ENCODE measurements around the gene DIABLO.

DIABLO gene

DNA sequence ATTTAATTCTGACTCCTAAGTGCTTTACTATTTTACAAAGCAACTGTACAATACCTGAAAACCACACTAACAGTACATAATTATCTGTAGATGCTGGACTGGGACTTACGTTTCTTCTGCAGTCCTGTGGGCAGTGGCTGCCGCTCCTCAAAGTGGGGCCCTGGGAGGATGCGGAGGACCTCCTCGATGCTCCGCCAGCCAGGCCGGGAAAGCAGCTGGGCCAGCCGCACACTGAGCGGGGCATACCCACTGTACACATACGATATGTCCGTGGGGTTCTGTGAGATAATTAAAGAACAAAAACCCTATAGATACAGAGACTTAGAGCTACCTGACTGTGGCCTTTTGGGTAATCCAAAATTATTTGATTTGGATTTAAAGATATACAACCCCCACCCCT lies 6.8 kb upstream of the DIABLO start:
- no peaks in the 10 kb centered on the region for H3K9me2 ChIP-seq (replicated peaks; ENCODE audit: insufficient read depth, low read length)
- H3K4me3 ChIP-seq (ENCODE audit: insufficient read depth, low read length, poor library complexity, severe bottlenecking): no peak overlapping the region
- no peaks in the 10 kb centered on the region for H3K9me3 ChIP-seq (ENCODE audit: insufficient read depth, low read length)
- H3K27me3 ChIP-seq (ENCODE audit: low read length): no peaks in the 10 kb centered on the region
- no peak for TF ChIP-seq EZH2phosphoT487 (conservative IDR thresholded peaks at IDR 0.05; ENCODE audit: low read length)
- TF ChIP-seq, protein P1, sequence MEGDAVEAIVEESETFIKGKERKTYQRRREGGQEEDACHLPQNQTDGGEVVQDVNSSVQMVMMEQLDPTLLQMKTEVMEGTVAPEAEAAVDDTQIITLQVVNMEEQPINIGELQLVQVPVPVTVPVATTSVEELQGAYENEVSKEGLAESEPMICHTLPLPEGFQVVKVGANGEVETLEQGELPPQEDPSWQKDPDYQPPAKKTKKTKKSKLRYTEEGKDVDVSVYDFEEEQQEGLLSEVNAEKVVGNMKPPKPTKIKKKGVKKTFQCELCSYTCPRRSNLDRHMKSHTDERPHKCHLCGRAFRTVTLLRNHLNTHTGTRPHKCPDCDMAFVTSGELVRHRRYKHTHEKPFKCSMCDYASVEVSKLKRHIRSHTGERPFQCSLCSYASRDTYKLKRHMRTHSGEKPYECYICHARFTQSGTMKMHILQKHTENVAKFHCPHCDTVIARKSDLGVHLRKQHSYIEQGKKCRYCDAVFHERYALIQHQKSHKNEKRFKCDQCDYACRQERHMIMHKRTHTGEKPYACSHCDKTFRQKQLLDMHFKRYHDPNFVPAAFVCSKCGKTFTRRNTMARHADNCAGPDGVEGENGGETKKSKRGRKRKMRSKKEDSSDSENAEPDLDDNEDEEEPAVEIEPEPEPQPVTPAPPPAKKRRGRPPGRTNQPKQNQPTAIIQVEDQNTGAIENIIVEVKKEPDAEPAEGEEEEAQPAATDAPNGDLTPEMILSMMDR (IDR thresholded peaks at IDR 0.05; ENCODE audit: insufficient read depth, low read length, poor library complexity, severe bottlenecking): no peak
- H2AFZ ChIP-seq (ENCODE audit: low read depth, low read length, severe bottlenecking): no peak overlapping the region
- H3F3A ChIP-seq (ENCODE audit: insufficient read depth): peaks cover 3% of the 10 kb centered on the region; the same call in 1 of the 2 replicates
- H3K36me3 ChIP-seq (ENCODE audit: low read length): peaks cover 2% of the 10 kb centered on the region; the same call in 1 of the 2 replicates
- H3K4me2 ChIP-seq (ENCODE audit: low read depth, low read length, poor library complexity, severe bottlenecking): no peak overlapping the region
- no peak overlapping the region for H3K9ac ChIP-seq (ENCODE audit: low read length)
- H3K27ac ChIP-seq (ENCODE audit: low read depth, low read length): no peak overlapping the region
- H4K20me1 ChIP-seq (ENCODE audit: low read depth, low read length): no peaks in the 10 kb centered on the region
- H3K79me2 ChIP-seq (ENCODE audit: insufficient read depth, low read length): no peaks in the 10 kb centered on the region

DNA sequence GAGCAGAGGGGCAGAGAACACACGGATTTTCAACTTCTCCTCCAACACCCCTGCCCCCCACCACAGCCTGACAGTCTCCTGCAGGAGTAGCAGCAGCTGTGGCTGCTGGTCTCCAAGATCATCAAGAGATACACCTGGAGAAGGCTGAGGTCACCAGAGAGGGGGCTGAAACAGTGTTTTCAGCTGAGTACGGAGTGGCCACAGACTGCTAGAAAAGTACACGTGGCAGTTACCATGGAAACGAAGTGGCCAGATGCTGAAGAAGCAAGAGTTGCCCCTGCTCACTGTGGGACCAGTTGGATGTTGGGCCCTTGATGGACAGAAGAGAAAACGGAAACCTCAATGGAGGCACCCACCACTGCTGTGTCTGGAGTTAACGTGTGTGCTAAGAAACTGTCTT lies 4.9 kb upstream of the DIABLO start:
- no peak overlapping the region for H3K9ac ChIP-seq (ENCODE audit: low read length)
- H3K9me2 ChIP-seq (replicated peaks; ENCODE audit: insufficient read depth, low read length): no peaks in the 10 kb centered on the region
- no peak overlapping the region for H3K27ac ChIP-seq (ENCODE audit: low read depth, low read length)
- no peak overlapping the region for H3K4me3 ChIP-seq (ENCODE audit: insufficient read depth, low read length, poor library complexity, severe bottlenecking)
- H3K27me3 ChIP-seq (ENCODE audit: low read length): no peaks in the 10 kb centered on the region
- H3K4me2 ChIP-seq (ENCODE audit: low read depth, low read length, poor library complexity, severe bottlenecking): no peak overlapping the region
- TF ChIP-seq, protein P1 (IDR thresholded peaks at IDR 0.05; ENCODE audit: insufficient read depth, low read length, poor library complexity, severe bottlenecking): no peak
- no peak for TF ChIP-seq EZH2phosphoT487 (conservative IDR thresholded peaks at IDR 0.05; ENCODE audit: low read length)
- H2AFZ ChIP-seq (ENCODE audit: low read depth, low read length, severe bottlenecking): no peak overlapping the region
- H3F3A ChIP-seq (ENCODE audit: insufficient read depth): peaks cover 3% of the 10 kb centered on the region; the same call in 1 of the 2 replicates
- H3K79me2 ChIP-seq (ENCODE audit: insufficient read depth, low read length): no peaks in the 10 kb centered on the region
- H3K36me3 ChIP-seq (ENCODE audit: low read length): peaks cover 2% of the 10 kb centered on the region; the same call in 1 of the 2 replicates
- no peaks in the 10 kb centered on the region for H3K9me3 ChIP-seq (ENCODE audit: insufficient read depth, low read length)
- no peaks in the 10 kb centered on the region for H4K20me1 ChIP-seq (ENCODE audit: low read depth, low read length)

DNA sequence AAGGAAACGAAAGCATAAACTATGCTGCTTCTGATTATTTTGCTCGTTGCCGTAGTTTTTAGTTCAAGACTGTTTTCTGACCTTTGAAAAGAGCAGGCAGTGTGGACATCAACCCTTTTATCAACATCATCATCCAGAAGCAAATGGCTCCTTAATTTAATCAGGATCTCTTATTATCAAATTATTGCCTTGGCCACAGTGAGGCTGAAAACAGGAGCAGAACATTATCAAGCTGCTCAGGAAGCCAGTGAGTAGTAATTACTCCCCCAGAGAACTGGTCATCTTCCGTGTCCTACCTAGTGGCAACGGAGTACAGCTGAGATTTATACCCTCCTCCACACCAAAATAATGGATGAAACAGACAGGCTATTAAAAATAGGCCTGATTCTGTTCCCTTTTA lies 2.2 kb upstream of the DIABLO start:
- Histone ChIP-seq H4K20me1 (ENCODE audit: low read depth, low read length) (no peaks in the 10 kb centered on the region), H2AFZ (ENCODE audit: low read depth, low read length, severe bottlenecking) (no peak overlapping the region), H3K27ac (ENCODE audit: low read depth, low read length) (no peak overlapping the region), H3K4me2 (ENCODE audit: low read depth, low read length, poor library complexity, severe bottlenecking) (no peak overlapping the region), H3K36me3 (ENCODE audit: low read length) (peaks cover 2% of the 10 kb centered on the region; the same call in 1 of the 2 replicates), H3K9ac (ENCODE audit: low read length) (no peak overlapping the region), H3K9me3 (ENCODE audit: insufficient read depth, low read length) (no peaks in the 10 kb centered on the region), H3F3A (ENCODE audit: insufficient read depth) (peaks cover 3% of the 10 kb centered on the region; the same call in 1 of the 2 replicates), H3K79me2 (ENCODE audit: insufficient read depth, low read length) (peaks cover 21% of the 10 kb centered on the region), H3K4me3 (ENCODE audit: insufficient read depth, low read length, poor library complexity, severe bottlenecking) (no peak overlapping the region), H3K9me2 (replicated peaks; ENCODE audit: insufficient read depth, low read length) (no peaks in the 10 kb centered on the region), H3K27me3 (ENCODE audit: low read length) (no peaks in the 10 kb centered on the region)
- TF ChIP-seq EZH2phosphoT487 (conservative IDR thresholded peaks at IDR 0.05; ENCODE audit: low read length): no peak
- TF ChIP-seq, protein P1 (IDR thresholded peaks at IDR 0.05; ENCODE audit: insufficient read depth, low read length, poor library complexity, severe bottlenecking): no peak
